ENCODE results near the gene KIRREL3.

KIRREL3 gene

GRCh38 chr11:126581871-126582648 is 418.5 kb downstream of the KIRREL3 start:
- H3K4me1 ChIP-seq (ENCODE audit: insufficient read depth, low read length): peaks cover 6% of the 10 kb centered on the region; the same call in 1 of the 2 replicates
- no peaks in the 10 kb centered on the region for H3K9me3 ChIP-seq (ENCODE audit: control insufficient read depth, insufficient read depth, low read length)
- no peaks in the 10 kb centered on the region for H3K36me3 ChIP-seq (ENCODE audit: insufficient read depth, low read length)
- H3K9ac ChIP-seq (ENCODE audit: low read depth, low read length): no peak overlapping the region

- H3K9me3 ChIP-seq (ENCODE audit: control insufficient read depth, insufficient read depth, low read length): no peaks in the 10 kb centered on the region
- no peak overlapping the region for H3K9ac ChIP-seq (ENCODE audit: low read depth, low read length)
- peaks cover 4% of the 10 kb centered on the region; the same call in 1 of the 2 replicates for H3K4me1 ChIP-seq (ENCODE audit: insufficient read depth, low read length)
- no peaks in the 10 kb centered on the region for H3K36me3 ChIP-seq (ENCODE audit: insufficient read depth, low read length)
Measured at GRCh38 chr11:126578426-126578825, 422.1 kb downstream of the KIRREL3 start.

- H3K4me1 ChIP-seq (ENCODE audit: insufficient read depth, low read length): peaks cover 4% of the 10 kb centered on the region; the same call in 1 of the 2 replicates
- H3K36me3 ChIP-seq (ENCODE audit: insufficient read depth, low read length): no peaks in the 10 kb centered on the region
- no peaks in the 10 kb centered on the region for H3K9me3 ChIP-seq (ENCODE audit: control insufficient read depth, insufficient read depth, low read length)
- no peak overlapping the region for H3K9ac ChIP-seq (ENCODE audit: low read depth, low read length)
Measured at GRCh38 chr11:126578021-126578420, 422.5 kb downstream of the KIRREL3 start.

GRCh38 chr11:126575849-126576248 is 424.7 kb downstream of the KIRREL3 start:
- H3K9me3 ChIP-seq (ENCODE audit: control insufficient read depth, insufficient read depth, low read length): no peaks in the 10 kb centered on the region
- H3K4me1 ChIP-seq (ENCODE audit: insufficient read depth, low read length): peaks cover 4% of the 10 kb centered on the region; the same call in 1 of the 2 replicates
- no peaks in the 10 kb centered on the region for H3K36me3 ChIP-seq (ENCODE audit: insufficient read depth, low read length)

GRCh38 chr11:126573325-126573978 is 427.1 kb downstream of the KIRREL3 start:
- Histone ChIP-seq H3K9me3 (ENCODE audit: control insufficient read depth, insufficient read depth, low read length) (no peaks in the 10 kb centered on the region), H3K4me1 (ENCODE audit: insufficient read depth, low read length) (peaks cover 4% of the 10 kb centered on the region; the same call in 1 of the 2 replicates), H3K9ac (ENCODE audit: low read depth, low read length) (no peak overlapping the region), H3K36me3 (ENCODE audit: insufficient read depth, low read length) (no peaks in the 10 kb centered on the region)

More at GRCh38 chr11:126575849-126576248, 424.7 kb downstream of the KIRREL3 start:
- H3K9ac ChIP-seq (ENCODE audit: low read depth, low read length): no peak overlapping the region

- Histone ChIP-seq H3K4me1 (ENCODE audit: insufficient read depth, low read length) (peaks cover 4% of the 10 kb centered on the region; the same call in 1 of the 2 replicates), H3K9ac (ENCODE audit: low read depth, low read length) (no peak overlapping the region), H3K36me3 (ENCODE audit: insufficient read depth, low read length) (no peaks in the 10 kb centered on the region), H3K9me3 (ENCODE audit: control insufficient read depth, insufficient read depth, low read length) (no peaks in the 10 kb centered on the region)
Measured at GRCh38 chr11:126570489-126570888, 430.1 kb downstream of the KIRREL3 start.

GRCh38 chr11:126567419-126567818 is 433.2 kb downstream of the KIRREL3 start:
- H3K36me3 ChIP-seq (ENCODE audit: insufficient read depth, low read length): no peaks in the 10 kb centered on the region
- no peaks in the 10 kb centered on the region for H3K9me3 ChIP-seq (ENCODE audit: control insufficient read depth, insufficient read depth, low read length)
- no peak overlapping the region for H3K9ac ChIP-seq (ENCODE audit: low read depth, low read length)
- peaks cover 9% of the 10 kb centered on the region; the same call in 1 of the 2 replicates for H3K4me1 ChIP-seq (ENCODE audit: insufficient read depth, low read length)

- peaks cover 9% of the 10 kb centered on the region; the same call in 1 of the 2 replicates for H3K4me1 ChIP-seq (ENCODE audit: insufficient read depth, low read length)
- no peaks in the 10 kb centered on the region for H3K36me3 ChIP-seq (ENCODE audit: insufficient read depth, low read length)
- H3K9ac ChIP-seq (ENCODE audit: low read depth, low read length): no peak overlapping the region
- H3K9me3 ChIP-seq (ENCODE audit: control insufficient read depth, insufficient read depth, low read length): no peaks in the 10 kb centered on the region
Measured at GRCh38 chr11:126564566-126564965, 436.0 kb downstream of the KIRREL3 start.

- Histone ChIP-seq H3K9ac (ENCODE audit: low read depth, low read length) (no peak overlapping the region), H3K4me1 (ENCODE audit: insufficient read depth, low read length) (peaks cover 9% of the 10 kb centered on the region; the same call in 1 of the 2 replicates), H3K9me3 (ENCODE audit: control insufficient read depth, insufficient read depth, low read length) (no peaks in the 10 kb centered on the region), H3K36me3 (ENCODE audit: insufficient read depth, low read length) (no peaks in the 10 kb centered on the region)
Measured at GRCh38 chr11:126561327-126561893, 439.2 kb downstream of the KIRREL3 start.

GRCh38 chr11:126560221-126560620 is 440.3 kb downstream of the KIRREL3 start:
- no peaks in the 10 kb centered on the region for H3K36me3 ChIP-seq (ENCODE audit: insufficient read depth, low read length)
- H3K4me1 ChIP-seq (ENCODE audit: insufficient read depth, low read length): peaks cover 9% of the 10 kb centered on the region; the same call in 1 of the 2 replicates
- no peaks in the 10 kb centered on the region for H3K9me3 ChIP-seq (ENCODE audit: control insufficient read depth, insufficient read depth, low read length)
- no peak overlapping the region for H3K9ac ChIP-seq (ENCODE audit: low read depth, low read length)

GRCh38 chr11:126548581-126549550 is 451.7 kb downstream of the KIRREL3 start:
- Histone ChIP-seq H3K9me3 (ENCODE audit: control insufficient read depth, insufficient read depth, low read length) (no peaks in the 10 kb centered on the region), H3K9ac (ENCODE audit: low read depth, low read length) (no peak overlapping the region), H3K4me1 (ENCODE audit: insufficient read depth, low read length) (peaks cover 12% of the 10 kb centered on the region; the same call in 1 of the 2 replicates), H3K36me3 (ENCODE audit: insufficient read depth, low read length) (no peaks in the 10 kb centered on the region)

GRCh38 chr11:126547691-126548090 is 452.9 kb downstream of the KIRREL3 start:
- H3K9ac ChIP-seq (ENCODE audit: low read depth, low read length): no peak overlapping the region
- no peaks in the 10 kb centered on the region for H3K36me3 ChIP-seq (ENCODE audit: insufficient read depth, low read length)
- H3K9me3 ChIP-seq (ENCODE audit: control insufficient read depth, insufficient read depth, low read length): no peaks in the 10 kb centered on the region
- peaks cover 22% of the 10 kb centered on the region for H3K4me1 ChIP-seq (ENCODE audit: insufficient read depth, low read length)

GRCh38 chr11:126547161-126547560 is 453.4 kb downstream of the KIRREL3 start:
- Histone ChIP-seq H3K9ac (ENCODE audit: low read depth, low read length) (no peak overlapping the region), H3K9me3 (ENCODE audit: control insufficient read depth, insufficient read depth, low read length) (no peaks in the 10 kb centered on the region), H3K4me1 (ENCODE audit: insufficient read depth, low read length) (peaks cover 22% of the 10 kb centered on the region), H3K36me3 (ENCODE audit: insufficient read depth, low read length) (no peaks in the 10 kb centered on the region)

GRCh38 chr11:126546694-126547093 is 453.9 kb downstream of the KIRREL3 start:
- H3K36me3 ChIP-seq (ENCODE audit: insufficient read depth, low read length): no peaks in the 10 kb centered on the region
- H3K9ac ChIP-seq (ENCODE audit: low read depth, low read length): no peak overlapping the region
- no peaks in the 10 kb centered on the region for H3K9me3 ChIP-seq (ENCODE audit: control insufficient read depth, insufficient read depth, low read length)
- H3K4me1 ChIP-seq (ENCODE audit: insufficient read depth, low read length): peaks cover 22% of the 10 kb centered on the region
